Activated CD8-positive, alpha-beta memory T cell treated with anti-CD3 and anti-CD28 coated beads, Interleukin-2, amount 50 U/mL, for 24 hours (primary cell): Measurements from ENCODE around the gene EGR2.

ENCODE experiments used
- DNase-seq: peaks from one replicate; pipeline ENCODE4 v3.0.0-alpha.2; 2020; ENCODE audit errors: extremely low read depth

The EGR2 gene

DNA sequence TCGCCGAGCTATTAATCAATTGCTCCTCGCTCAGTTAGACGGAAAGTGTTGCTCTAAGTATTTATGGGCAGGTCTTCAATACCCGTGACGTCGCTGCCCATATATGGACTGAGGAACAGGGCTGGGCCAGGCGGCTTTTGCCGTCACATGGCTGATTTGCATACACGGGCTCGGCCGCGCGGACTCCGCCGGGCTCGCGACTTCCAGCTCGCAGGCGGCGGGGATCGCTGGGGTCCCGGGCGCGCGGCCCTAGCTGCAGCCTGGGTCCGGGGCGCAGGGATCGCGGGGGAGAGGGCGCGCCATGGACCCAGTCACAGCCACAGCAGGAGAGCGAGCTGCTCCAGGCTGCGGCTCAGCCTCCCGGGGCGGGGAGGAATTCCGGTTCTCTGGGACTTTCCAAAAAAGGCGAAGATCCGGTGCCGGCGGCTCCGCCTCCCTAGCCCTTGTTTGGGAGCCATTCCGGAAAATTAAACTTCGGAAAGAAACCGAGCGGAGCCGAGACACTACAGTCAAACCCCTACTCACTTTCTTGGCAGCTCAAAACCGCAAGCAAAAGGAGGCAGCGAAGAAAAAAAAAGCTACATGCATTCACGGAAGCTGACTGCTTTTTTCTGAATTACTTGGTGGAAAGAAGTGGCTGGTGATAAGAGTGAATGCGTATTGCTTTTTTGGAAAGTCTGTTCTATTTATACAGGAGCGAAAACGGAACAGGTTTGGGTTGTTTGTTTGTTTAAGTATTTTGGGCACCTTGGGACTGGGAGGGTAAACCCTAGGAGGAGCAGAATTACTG is at the start of gene EGR2:
TSS of gene EGR2 (minus strand) at position 36 of the 790 bp plus-strand sequence. CDS start 337 bp downstream, outside the sequence.
- DNase-seq, result peak; percentile 91

DNA sequence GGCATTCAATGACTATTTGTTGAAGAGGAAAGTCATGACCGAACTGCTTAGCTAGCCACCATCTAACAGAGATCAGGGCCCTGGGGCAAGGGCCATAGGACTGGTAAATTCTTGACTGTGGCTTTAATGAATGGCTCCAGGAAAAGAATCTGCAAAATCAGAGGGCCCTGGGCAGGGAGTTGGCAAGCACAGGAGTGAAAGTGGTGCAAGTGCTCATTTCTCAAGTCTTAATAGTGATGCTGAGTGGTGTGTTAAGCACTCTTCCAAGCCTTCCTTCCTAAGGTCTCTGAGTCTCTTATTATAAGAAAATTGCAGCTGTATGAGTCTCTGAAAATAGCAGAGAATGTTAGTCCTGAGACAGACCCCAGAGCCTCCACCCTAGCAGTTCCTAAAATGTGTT is 46.3 kb upstream of the EGR2 start:
- no peak for DNase-seq

DNA sequence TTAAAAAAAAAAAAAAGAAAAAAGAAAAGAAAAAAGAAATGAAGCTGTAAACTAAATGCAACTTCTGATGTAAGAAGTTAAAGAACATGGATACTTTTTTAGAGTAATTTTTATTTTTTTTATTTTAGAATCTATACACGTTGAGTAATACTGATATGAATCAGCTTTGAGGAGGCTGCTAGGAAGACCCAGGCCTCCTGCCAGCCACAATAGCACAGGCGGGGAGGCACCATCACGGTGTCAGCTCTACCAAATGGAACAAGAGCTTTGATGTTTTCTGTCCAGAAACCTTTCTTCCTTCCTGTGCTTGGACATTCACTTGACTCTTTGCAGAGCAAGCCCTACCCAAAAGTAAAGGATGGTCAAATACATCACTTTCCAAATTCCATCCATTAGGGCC is 45.3 kb upstream of the EGR2 start:
- no peak for DNase-seq

DNA sequence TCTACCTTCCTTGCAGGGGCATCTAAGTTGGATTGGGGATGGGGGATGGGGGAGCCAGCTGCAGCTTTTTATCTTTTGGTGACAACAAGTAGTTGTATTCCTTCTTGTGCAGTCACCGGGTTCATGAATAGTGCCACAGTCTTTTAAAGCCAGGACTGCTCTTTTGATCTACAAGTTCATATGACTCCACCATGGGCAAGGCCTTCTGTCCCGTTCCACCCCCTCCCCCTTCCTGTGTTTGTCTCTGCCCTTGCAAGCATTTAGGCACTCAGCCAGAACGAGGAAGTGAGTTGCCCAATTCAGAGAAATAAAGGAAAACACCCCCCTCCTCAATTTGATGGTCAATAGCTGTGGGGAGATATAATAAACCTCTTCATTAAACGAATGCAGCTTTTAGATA is 44.8 kb upstream of the EGR2 start:
- DNase-seq, result no peak

DNA sequence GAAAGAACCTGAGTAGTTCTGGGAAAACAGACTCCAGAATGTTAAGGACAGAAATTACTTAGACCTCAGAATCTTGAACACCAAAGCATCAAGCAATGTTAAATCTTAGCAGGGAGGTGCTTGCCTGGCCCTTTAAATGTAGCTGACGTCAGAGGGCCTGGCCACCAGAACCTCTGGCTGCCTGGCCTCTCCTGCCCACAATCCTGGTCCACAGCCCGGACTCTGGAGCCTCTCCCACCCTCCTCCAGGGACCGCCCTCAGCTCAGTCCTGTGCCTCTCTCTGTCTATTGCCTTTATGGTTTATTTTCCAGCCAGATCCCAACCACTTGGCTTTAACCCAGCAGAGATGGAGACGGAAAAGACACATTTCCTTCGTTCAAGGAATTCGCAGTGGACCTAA is 42.2 kb upstream of the EGR2 start:
- no peak for DNase-seq

DNA sequence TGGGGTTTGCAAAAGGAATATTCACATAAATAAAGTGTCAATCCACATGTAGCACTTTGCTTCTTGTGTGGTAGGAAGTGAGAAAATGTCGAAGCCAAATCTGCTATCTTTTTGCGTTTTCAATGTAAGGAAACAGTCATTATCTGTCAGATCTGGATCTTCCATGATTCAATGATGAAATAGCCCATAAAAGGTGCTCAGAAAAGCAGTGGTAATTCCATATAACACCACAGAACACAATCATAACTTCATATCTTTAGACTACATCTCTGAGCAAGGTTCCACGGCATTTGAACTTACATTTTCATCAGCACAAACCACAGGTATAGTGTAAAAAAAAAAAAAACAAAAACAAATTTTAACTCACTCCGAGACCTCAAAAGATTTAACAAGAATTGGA is 39.9 kb upstream of the EGR2 start:
- no peak for DNase-seq

DNA sequence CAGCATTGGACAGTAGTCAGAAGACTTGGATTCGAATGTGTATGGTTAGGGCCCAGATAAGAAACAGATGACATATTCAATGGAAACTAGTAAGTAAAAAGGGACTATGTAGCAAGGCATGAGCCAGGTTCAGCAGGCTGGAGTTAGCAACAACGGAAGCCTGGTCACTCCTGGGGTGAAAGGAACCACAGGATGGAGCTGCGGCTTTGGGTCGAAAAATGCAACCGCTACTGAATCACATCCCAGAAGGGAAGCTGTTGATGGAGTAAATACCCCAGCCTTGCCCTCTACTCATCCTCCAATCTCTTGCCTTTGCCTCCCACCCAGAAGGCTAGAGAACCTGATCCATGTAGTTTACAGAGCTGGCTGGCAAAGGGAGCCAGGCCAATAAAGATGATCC is 37.5 kb upstream of the EGR2 start:
- peak; percentile 30 for DNase-seq

DNA sequence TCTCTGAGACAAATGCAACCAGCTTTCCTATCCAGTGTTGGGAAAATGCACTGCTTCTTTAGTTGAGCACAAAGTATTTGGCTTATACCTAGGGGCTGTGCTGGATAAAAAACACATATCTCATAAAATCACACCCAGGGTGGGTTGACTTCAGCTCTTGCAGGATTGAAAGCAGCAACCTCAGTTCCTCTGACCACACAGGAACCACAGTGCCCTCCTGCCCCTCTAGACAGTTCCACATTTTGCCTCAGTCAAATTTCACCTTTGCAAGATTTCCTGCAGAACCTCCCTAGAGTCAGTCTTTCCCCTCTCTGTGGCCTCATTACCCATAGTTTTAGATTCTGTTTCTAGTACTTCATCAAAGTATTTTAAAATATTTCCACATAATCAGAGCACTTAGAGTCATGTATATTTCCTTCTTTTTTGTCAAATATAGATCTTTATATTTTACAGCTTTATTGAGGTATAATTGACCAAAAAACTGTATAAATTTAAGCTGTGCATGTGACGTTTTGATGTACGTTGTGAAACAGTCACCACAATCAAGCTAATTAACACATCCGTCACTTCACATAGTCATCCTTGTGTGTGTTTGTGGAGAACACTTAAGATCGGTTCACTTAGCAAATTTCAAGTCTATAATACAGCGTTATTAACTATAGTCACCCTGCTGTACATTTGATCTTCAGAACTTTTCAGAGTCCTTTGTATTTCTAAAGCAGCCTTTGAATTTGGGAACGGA is 37.0 kb upstream of the EGR2 start:
- no peak for DNase-seq

DNA sequence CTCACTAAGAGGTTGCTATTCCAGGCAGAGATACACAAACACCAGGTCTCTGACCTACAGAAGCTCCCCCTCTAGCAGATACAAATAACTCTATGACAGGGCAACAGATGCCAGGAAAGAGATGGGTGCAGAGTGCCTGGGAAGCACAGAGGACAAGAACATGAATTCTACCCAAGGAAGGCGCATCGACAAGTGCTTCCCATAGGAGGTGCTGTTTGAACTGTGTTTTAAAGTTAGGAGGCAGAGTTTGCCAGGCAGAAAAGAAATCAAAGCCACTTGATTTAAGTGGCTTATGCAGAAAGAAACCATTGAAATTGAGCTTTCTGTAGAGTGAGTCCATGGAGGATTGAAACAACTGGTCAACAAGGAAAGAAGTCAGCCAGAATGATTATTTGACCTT is 35.3 kb upstream of the EGR2 start:
- DNase-seq, result no peak

DNA sequence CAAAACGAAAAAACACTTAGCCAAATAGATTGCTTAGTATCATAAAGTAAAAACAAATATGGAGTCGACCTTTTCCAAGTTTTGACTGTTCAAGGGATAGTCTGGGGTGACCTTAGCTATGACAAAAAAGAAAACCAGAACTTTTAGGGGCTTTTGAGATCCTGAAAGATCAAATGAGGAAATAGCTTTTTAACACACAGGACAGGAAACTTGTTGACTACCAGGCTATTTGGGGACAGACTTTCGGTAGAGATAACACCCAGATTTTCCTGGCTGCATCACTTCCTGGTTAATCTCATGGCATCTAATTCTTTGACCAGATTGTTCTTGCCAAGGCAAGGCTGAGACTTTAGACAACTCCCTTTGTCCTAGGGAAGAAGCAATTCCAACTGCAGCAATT is 34.5 kb upstream of the EGR2 start:
- no peak for DNase-seq

DNA sequence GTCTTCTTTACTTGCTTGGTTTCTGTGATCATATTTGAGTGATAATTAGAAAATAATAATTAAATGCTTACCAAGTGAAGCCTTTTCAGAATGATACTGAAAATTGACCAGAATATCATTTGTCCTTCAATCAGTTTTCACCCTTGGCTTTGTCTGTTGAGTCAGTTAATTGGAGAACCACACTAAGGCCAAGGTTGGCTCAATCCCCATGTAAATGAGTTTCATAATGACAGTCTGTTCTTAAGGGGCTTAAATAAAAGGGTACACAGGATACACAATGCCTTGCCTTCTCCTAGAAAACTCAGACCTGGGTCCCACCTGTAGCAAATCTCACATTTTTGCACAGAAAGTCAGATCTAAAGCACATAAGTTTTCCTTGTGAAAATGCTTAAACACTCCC is 31.3 kb upstream of the EGR2 start:
- DNase-seq, result no peak

DNA sequence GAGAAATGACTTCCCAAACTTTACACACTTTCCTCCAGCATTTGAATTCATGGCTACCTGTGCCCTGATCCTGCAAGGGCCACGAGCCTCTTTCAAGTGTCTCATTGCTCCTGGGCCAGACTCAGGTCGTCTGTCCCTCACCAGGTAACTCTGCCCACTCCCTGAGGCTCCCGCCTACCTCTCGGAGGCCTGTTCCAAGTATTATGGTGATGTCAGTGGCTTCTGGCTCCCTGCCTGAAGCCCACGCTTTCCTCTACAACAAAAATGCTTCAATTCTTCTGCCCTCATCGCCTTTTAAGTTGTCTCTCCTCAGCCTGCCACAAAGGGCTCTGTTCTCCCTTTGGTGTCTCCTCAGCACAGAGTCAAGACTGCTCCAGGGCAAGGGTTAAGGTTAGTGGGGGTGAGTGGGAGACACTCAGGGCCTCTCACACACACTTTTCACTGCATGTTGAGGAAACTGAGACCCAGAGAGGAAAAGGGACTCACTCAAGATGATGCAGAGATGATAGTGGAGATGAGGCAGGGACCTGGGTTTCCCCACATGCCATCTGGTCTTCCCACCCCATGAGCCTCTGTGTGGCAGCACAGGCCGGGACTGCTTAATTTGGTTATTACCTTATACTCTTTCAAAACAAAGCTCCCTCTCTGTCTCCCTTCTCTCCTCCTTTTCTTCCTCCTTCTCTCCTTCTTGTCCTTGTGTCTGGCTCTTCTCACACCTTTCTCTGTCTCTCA is 28.3 kb upstream of the EGR2 start:
- DNase-seq, result no peak

DNA sequence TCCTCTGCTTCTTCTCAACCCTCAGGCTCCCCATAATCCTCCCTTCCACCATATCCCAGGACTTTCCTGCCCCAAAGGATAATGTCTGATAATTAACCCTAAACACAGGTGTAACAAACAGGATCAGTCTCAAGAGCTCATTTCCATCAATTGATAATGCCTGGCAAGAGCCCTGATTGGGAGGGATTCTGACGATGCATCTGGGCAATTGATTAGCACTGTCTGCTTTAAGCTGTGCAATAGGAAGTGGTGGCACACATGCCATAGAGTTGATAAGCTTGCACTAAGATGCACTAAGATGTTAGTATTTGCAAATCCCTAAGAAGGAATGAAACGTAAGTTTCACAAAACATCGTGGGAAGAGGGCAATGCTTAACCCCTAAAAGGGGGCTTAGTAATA is 27.4 kb upstream of the EGR2 start:
- DNase-seq, result no peak

DNA sequence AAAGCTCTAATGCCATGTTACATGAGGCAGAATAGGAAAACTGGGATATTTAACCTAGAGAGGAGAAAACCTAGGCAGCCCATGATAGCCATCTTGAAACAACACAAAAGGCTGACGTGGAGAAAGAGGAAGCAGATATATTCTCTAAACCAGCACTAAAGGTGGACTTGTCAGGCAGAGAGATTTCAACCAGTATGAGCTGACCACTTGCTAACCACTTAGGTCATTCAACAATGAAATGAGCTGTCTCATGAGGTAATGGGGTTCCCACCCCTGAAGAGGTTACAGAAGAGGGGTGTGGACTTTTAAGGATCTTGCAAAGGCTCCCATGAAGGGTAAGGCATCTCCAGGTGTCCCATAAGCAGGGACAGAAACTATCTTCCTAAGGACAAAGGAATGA is 26.8 kb upstream of the EGR2 start:
- no peak for DNase-seq

DNA sequence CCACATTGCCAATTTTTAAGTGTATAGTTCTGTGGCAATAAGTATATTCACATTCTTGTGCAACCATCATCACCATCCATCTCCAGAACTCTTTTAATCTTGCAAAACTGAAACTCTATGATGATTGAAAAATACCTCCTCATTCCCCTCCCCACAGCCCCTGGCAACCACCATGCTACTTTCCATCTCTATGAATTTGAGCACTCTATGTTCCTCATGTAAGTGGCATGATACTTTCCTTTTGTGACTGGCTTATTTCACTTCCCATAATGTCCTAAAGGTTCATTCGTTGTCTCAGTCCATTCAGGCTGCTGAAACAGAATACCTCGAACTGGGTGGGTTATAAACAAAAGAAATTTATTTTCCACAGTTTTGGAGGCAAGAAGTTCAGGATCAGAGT is 23.4 kb upstream of the EGR2 start:
- DNase-seq, result no peak

DNA sequence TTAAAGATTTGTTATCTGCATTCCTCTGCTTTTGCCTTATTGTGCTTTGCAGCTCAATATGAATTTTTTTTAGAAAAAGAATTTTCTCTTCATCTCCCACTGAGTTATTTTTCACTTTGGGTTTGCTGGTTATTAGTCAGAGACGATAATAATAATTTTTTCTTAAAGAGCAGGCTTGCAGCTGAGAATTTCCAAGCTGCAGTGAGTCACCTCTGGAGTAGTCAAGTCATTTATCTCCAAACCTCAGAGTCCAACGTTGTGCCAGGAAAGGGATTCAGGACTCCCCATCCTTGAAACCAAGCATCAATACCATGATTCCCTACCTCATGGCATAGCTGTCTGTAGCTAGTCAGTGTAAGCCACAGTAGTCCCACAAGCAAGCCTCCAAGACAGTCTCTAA is 15.2 kb upstream of the EGR2 start:
- no peak for DNase-seq

DNA sequence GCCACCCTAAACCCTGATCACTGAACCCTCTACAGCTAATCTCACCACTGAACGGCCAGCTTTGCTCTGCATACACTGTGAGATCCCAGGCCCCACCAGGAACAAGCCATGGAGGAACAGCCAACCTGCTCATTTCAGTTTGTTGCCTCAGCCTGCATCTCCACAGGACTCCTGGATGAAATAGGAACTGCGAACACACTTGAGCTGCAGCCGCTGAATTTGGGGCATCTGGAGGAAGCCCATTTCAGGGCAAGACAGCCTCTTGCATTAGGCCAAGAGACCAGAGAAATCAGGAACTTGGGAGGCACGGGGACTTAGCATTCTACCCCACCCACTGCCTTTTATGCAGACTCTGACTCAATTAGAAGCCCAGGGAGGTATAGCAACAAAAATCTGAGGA is 14.5 kb upstream of the EGR2 start:
- no peak for DNase-seq

DNA sequence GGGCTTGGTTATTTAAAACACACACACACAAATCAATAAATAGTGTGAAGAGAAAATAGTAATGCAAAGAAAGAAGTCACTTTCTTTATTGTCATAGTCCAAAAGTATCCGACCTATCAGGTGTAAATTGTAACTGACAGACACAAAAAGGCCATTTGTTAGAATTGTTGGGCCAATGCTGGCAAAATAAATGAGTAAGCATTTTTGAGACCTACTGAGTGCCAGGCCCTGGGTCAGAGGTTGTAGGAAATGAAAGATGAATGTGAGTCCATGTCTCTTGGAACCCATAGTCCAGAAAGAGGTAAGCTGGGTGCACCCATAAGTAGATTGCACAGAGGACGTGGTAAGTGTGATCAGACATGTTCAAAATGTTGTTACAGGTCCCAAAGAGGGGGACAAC is 13.5 kb upstream of the EGR2 start:
- no peak for DNase-seq

DNA sequence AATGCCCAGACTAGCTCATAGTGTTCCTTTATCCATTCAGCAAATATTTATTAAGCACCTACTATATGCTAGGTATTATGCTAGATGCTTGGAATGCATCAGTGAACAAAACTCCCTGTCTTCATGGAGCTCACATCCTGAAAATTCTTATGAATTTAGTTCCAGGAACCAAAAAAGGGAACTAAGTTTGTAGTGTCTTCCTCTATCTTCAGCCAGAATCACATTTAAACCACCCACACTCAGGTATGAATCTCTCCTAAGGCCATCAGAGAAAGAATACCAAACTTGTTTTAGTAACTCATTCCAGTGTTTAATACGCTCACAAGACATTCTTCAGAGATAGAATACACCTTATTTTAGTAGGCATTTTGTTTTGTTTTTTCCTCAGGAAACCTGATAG is 10.1 kb upstream of the EGR2 start:
- DNase-seq, result no peak

DNA sequence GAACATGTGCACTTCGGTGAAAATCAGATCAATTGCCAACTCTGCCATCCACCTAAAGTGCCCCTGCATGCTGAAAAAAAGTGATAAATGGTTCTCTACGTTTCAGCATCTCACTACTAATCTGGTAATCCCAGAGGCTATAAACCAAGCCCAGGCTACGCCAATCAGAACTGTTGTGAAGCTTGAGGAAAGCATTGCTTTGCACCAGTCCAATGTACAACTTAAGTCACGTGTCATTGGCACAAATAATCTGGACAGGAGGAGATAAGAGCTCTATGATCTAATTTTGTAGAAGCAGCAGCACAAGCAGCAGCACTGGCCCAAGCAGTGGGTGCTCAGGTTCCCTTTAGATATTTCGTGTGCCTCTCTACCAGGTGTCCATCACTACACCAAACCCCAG is 4.4 kb upstream of the EGR2 start:
- no peak for DNase-seq

DNA sequence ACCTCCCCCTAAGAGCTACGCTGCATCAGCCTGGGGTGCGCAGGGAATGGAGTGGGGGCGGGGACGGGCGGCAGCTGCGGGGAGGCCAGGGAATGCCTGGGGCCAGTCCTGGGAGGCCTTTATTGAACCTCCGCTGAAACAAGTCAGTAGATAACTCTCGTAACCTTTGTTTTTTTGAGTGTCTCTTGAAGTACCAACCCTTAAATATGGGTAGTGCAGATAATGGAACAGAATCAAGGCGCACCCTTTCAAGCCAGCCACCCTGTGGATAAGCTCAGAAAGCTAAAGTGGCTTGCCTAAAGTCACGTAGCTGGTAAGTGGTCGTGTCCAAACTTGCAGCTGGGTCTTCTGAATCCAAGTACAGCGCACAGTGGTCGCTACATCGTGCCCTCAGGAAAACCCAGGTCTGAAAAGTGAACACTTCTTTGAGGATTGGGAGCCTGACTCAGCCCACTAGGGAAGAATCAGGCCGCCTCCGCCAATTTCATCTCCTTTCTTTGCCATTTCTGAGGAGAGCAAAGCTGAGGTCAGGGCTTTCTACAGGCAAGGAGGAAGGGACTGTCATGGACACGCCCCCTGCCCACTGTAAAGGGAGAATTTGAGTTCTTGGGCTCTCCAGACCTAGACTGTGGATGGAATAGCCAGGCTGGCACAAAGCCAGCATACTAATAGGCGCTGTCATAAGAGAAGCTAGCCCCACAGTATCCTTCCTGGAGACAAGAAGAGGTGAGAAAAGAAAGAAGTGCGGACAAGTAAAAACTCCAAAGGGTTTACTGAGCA is 3.2 kb upstream of the EGR2 start:
- no peak for DNase-seq

DNA sequence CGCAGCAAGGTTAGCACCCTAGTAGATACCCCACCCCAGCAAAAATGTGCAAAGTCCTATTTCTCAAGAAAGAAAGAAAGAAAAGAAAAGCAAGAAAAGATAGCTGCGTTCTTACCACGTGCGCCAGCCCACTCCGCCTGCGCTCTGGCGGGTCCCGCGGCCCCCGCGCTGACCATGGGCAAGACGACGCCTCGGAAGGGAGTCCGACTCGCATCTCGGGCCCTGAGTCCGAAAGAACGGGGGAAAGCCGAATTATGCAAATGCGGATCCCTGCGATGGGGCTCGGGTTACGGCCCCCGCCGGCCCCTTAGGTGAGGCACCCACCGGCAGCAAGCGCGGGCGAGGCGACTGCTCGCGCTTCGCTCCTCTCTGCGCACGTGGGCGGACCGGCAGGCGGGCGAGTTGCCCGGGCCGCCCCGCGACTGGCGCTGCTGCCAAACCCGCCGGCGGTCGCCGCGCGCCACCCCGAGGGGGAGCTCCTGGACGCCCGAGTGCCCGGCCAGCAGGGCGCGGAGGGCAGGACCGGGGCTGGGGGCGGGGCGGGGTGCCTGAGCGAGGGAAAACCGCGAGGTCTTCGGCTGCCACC is 2.4 kb upstream of the EGR2 start:
- DNase-seq, result no peak
